Erythroblast (primary cell): ENCODE measurements around the gene AMZ1.

Source experiments
- GATA1 ChIP-seq: IDR thresholded peaks from 2 replicates; pipeline ENCODE4 v1.6.1; 2011; ENCODE audit warnings: low read depth, mild to moderate bottlenecking, control low read depth, low read length, moderate library complexity
- POLR2A ChIP-seq: IDR thresholded peaks from 2 replicates; pipeline ENCODE4 v1.6.1; 2011; ENCODE audit warnings: mild to moderate bottlenecking, low read length

GRCh38 chr7:2720024-2720423 lies 32.0 kb downstream of the AMZ1 start:
- no peak for TF ChIP-seq POLR2A
- no peak for TF ChIP-seq GATA1
